Astrocyte of the cerebellum (primary cell): ENCODE data around the gene TBK1.
A peak's percentile ranks its signal among the peaks of the same experiment; 100 is the strongest.
"Not testable (repeated sequence)": the region's sequence is repeated elsewhere in the genome, so short reads cannot be mapped to it uniquely, and the experiment has no call there.

Experiments
- DNase-seq: peaks from one replicate; pipeline ENCODE4 v3.0.0-alpha.2; 2011; ENCODE audit warnings: low read depth
- H3K4me3 ChIP-seq: 2 replicates; pipeline ENCODE4 v1.5.1; 2011; ENCODE audit warnings: mild to moderate bottlenecking, low read depth, low read length, moderate library complexity
- in situ Hi-C: cut with HindIII; loops from 2 replicates; pipeline ENCODE4 v1.10.0; 2017; ENCODE audit warnings: low sequenced_read_pairs
- TF ChIP-seq, protein P1 (sequence below): IDR thresholded peaks from 2 replicates; pipeline ENCODE4 v1.5.1; 2012; ENCODE audit warnings: low read length, low read depth, moderate library complexity, mild to moderate bottlenecking; ENCODE audit errors: missing control alignments

The TBK1 gene

DNA sequence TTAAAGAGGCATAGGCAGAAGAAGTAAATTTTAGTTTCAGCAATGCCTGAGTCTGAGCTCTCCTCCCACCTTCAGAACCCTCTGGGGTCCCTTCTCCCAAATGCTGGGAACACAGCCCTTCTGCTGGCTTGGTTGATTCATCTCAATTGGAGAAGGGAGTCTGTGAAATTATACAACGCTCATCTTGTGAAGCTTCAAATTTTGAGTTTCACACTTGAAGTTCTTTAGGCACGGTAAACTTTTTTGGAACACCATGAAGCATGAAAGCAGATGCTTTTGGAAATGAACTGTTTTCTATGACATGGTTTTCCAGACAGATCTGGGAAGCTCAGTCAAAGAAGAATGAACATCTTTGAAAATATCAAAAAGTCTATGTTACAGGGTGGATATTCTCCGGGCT lies 69.9 kb downstream of the TBK1 start:
- TF ChIP-seq, protein P1, sequence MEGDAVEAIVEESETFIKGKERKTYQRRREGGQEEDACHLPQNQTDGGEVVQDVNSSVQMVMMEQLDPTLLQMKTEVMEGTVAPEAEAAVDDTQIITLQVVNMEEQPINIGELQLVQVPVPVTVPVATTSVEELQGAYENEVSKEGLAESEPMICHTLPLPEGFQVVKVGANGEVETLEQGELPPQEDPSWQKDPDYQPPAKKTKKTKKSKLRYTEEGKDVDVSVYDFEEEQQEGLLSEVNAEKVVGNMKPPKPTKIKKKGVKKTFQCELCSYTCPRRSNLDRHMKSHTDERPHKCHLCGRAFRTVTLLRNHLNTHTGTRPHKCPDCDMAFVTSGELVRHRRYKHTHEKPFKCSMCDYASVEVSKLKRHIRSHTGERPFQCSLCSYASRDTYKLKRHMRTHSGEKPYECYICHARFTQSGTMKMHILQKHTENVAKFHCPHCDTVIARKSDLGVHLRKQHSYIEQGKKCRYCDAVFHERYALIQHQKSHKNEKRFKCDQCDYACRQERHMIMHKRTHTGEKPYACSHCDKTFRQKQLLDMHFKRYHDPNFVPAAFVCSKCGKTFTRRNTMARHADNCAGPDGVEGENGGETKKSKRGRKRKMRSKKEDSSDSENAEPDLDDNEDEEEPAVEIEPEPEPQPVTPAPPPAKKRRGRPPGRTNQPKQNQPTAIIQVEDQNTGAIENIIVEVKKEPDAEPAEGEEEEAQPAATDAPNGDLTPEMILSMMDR = no peak
- no peak for DNase-seq
- in situ Hi-C loops = no loop called here
- H3K4me3 ChIP-seq = no peak overlapping the region

DNA sequence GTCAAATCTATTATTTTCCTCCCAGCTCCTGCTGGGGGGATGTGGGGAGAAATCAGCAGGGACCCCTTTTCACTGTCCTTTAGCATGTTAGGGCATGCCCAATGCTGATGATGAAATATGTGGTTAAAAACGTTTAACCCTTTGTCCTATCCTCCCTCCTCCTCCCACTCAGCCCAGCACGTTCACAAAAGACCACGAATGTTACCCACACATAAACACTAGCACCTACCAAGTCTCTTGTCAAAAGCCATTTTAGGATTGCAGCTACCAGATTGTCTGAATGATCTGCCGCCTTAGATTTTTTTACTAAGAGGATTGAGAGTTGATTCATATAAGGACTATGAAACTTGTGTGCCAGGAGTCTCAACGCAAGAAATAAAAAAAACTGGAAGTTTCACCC lies 70.4 kb downstream of the TBK1 start:
- in situ Hi-C loops = no loop called here
- H3K4me3 ChIP-seq = no peak overlapping the region
- TF ChIP-seq, protein P1 = no peak
- peak; percentile 24 for DNase-seq

DNA sequence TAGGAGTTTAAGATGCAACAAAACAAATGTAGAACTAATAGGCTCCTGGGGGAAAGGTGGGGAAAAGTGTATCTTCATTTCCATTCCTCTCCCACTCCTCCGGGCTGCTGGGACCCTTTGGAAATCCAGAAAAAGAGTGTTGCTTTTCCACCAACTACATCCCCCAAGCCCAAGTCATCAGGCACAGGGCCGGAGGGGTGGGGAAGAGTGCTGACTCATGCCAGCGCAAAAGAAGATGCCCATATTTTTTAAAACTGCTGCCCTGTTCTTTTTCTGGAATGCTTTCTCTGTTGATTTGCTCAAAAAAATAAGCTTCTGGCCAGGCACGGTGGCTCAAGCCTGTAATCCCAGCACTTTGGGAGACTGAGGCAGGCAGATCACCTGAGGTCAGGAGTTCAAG lies 70.9 kb downstream of the TBK1 start:
- H3K4me3 ChIP-seq = no peak overlapping the region
- no peak for DNase-seq
- TF ChIP-seq, protein P1 = no peak
- in situ Hi-C loops = no loop called here

DNA sequence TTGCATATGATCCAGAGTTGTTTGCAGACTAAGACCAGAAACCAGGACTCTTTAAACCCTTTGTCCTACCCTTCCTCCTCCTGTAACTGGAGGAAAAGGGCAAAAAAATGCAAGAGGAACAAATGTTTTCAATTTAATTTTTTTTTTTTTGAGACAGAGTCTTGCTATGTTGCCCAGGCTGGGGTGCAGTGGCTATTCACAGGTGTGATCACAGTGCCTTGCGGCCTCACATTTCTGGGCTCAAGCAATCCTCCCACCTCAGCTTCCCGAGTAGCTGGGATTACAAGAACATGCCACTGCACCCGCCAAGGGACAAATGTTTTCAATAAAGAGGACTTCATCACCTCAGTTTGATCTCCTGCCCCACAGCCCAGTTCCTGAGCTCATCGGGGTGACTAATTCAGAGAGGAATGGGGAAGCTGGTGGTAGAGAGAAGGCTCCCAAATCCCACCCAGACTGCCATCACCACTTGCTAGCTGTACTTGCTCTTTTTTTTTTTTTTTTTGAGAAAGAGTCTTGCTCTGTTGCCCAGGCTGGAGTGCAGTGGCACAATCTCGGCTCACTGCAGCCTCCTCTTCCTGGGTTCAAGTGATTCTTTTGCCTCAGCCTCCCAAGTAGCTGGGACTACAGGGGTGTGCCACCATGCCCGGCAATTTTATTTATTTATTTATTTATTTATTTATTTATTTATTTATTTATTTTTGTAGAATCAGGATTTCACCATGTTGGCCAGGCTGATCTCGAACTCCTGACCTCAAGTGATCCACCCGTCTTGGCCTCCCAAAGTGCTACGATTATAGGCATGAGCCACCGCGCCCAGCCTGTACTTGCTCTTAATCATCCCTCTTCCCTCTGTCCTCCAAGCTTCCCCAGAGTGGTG lies 71.9 kb downstream of the TBK1 start:
- in situ Hi-C loops, DNase-seq, H3K4me3 ChIP-seq: not testable (repeated sequence)

DNA sequence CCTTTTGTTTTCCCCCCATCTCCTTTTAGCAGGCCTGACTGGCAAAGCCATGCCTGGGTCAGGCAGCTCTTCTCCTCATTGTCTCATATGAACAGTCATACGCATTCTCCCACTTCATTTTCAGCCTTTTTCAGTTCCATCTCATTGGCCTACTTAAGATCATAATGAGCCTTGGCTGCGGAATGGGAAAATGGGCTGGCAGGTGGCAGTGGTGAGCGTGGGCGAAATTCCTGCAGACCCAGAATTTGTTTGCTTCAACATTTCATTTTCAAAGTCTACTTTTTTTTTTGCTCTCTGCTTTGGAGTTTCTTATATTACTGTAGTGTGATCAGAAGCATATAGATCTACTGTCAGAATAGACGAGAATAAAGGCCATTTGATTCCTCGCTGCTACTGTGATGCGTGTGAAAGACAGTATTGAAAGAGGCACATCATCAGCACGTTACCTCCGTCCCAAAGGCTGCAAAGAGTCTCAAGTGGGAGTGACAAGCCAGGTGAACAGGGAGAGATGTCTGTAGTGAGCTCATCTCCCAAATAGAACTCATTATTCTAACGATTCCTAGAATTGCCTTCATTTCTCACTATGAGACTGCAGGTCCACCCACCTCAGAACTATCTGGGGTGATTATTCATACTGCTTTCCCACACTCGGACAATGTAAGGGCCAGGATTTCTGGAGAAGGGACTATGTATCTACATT lies 73.7 kb downstream of the TBK1 start:
- in situ Hi-C loops = no loop called here
- no peak overlapping the region for H3K4me3 ChIP-seq
- DNase-seq = no peak
- TF ChIP-seq, protein P1 = no peak

DNA sequence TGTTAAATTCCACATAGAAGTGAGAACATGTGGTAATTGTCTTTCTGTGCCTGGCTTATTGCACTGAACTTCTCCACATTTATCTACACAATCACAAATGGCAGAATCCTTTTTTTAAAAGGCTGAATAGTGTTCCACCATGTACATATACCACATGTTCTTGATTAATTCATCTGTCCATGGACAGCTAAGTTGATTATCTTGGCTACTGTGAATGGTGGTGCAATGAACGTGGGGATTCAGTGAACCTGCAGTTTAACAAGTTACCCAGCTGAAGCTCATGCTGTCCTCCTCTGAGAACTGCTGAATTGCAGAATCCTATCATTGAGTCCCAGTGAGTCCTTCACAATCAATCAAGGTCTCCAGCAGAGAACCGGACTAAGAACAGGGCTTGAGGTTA lies 74.9 kb downstream of the TBK1 start:
- in situ Hi-C loops = no loop called here
- DNase-seq = peak; percentile 31
- no peak overlapping the region for H3K4me3 ChIP-seq
- TF ChIP-seq, protein P1 = no peak

DNA sequence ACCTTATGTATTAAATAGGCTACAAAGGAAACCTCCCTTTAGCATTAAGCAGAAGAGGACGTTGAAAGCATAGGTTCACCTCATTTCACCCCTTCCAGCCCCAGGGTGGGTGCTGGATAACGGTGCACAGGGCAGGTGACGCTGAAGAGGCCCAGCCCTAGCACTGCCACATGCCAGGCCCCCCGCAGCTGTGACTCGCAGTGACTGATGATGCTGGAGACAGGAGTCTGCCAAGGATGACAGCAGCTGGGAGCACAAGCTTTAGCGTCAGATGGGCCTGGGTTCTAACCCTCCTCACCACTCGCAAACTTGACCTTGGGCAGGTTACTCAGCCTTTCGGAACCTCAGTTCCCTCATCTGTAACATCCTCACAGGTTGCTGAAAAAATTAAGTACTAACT lies 76.7 kb downstream of the TBK1 start:
- TF ChIP-seq, protein P1 = no peak
- in situ Hi-C loops = no loop called here

More for the DNA sequence above, 76.7 kb downstream of the TBK1 start:
- no peak overlapping the region for H3K4me3 ChIP-seq
- no peak for DNase-seq
